Activated T-helper 1 cell treated with anti-CD3 and anti-CD28 coated beads, Interleukin-2, amount 50 U/mL, for 16 hours (primary cell): ENCODE data around the gene C1QTNF3.
"Not testable (repeated sequence)": the region's sequence is repeated elsewhere in the genome, so short reads cannot be mapped to it uniquely, and the experiment has no call there.

Experiments used
- DNase-seq, 2 donors: peaks; one replicate each; pipeline ENCODE4 v3.0.0-alpha.2; 2020; ENCODE audit warnings: low read depth in 1 of 2, low spot score in 1 of 2

Gene C1QTNF3, protein sequence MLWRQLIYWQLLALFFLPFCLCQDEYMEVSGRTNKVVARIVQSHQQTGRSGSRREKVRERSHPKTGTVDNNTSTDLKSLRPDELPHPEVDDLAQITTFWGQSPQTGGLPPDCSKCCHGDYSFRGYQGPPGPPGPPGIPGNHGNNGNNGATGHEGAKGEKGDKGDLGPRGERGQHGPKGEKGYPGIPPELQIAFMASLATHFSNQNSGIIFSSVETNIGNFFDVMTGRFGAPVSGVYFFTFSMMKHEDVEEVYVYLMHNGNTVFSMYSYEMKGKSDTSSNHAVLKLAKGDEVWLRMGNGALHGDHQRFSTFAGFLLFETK

DNA sequence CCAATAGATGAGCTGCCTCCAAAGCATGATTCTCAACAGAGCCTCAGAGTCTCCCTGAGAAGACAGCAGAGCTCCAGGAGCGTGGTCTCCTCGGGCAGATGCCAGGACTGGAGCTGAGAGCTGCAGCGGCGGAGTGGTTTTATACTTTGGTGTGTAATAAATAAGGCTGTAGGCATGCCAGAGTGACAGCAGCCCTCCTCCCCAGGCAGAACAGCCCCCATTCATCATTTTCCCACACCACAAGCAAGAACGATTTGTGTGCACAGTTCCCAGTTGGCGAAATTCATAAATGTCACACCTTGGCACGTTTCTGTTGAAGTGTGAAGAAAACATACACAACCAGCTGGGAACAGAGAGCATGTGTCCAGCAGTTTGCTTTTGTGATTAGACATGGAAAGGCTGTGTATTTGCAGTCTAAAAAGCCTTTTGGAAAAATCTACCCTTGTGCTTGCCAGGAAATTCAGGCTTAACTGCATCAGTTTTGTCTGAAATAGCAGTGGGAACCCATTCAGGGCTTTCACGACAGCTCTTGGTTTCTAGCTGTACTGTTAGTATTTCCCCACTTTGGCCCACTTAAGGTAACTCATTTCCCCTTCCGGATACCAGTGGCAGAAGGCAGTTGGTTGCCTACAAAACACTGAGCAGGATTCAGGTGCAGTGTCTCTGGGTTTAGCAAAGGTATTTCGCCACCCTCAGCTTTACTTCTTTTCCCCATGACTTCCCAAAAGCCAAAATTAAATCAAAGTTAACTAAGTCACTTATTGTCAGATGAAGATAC lies at the start of gene C1QTNF3:
Gene C1QTNF3 (minus strand): TSS at position 115 of the 778 bp plus-strand sequence. CDS start 88 bp downstream, at position 27.
- no peak for DNase-seq

DNA sequence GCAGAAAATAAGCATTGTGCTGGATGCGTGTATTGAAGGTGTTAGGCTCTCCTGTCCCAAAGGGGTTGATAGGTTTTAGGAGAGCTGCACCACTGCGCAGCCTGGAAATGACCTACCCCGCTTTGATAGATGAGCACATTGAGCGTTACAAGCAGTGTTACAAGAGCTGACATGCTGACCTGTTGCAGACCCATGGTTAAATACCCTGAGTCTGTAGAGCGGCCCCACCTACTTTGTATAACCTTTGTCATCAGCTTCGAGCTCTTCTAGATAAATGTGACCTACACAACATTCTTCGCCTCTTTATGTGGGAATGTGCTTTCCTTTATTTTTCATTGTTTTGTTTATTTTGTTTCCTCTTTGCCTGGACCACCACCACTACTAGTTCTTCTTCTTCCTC lies 48.0 kb upstream of the C1QTNF3 start:
- not testable (repeated sequence) for DNase-seq

DNA sequence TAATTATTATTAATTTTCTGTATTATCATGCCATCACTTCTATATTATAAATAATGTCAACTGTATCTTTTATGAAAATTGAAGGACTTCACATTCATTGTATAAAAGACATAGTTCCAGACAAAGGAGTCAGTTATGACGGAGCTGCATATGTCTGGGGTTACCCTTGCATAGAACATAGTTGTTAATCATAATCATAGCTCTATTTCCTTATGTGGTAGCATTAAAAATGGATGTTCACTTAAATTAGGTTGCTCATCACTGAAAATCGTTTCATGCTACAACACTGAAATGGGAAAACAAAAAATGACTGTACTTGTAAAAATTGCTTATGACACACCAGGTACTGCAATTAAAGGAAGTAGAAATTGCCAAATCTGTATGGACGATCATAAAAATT lies 46.8 kb upstream of the C1QTNF3 start:
- DNase-seq: not testable (repeated sequence)

DNA sequence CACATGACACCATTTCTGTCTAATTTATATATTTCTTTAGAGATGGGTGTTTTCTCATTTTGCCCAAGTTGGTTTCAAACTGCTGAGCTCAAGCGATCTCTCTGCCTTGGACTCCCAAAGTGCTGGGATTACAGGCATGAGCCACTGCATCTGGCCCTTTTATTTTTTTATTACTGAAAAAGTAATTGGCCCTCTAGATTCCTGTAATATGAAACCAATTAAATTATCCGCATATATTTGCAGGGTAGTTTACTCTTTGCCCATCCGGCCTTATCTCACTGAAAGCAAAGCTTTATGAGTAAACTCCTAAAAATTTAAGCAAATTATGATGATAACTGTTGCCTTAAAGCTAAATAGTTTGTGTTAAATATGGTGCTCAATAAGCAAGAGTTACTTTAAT lies 44.7 kb upstream of the C1QTNF3 start:
- not testable (repeated sequence) for DNase-seq

DNA sequence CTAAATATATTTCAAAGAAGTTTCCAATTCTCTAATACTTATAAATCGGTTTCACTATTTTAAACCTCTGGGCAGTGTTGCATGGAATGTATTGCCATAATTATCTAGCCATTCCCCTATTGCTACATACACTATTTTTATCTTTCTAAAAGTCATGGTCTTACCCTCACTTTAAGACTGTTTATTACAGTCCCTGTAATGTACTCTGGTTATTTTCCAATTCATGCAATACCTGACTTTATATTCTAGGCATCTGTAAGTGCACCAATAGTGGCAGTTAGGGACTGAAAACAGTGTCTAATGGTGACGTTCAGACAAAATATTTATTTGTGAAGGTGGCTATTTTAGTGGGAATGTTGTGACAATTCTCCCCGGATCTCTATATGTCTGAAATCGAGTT lies 40.9 kb upstream of the C1QTNF3 start:
- DNase-seq: not testable (repeated sequence)

DNA sequence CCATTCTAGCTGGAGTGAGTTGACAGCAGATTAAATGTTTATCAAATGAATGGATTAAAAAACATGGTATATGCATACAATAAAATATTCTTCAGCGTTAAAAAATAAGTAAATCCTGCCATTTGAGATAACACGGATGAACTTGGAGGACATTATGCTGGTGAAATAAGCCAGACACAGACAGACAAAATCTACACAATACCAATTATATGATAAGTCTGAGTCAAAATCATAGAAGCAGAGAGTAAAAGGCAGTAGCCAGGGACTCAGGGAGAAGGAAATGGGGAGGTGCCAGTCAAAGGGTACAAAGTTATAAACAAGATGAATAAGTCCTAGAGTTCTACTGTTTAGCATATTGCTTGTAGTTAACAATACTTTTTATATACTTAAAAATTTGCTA lies 36.5 kb upstream of the C1QTNF3 start:
- DNase-seq: not testable (repeated sequence)

DNA sequence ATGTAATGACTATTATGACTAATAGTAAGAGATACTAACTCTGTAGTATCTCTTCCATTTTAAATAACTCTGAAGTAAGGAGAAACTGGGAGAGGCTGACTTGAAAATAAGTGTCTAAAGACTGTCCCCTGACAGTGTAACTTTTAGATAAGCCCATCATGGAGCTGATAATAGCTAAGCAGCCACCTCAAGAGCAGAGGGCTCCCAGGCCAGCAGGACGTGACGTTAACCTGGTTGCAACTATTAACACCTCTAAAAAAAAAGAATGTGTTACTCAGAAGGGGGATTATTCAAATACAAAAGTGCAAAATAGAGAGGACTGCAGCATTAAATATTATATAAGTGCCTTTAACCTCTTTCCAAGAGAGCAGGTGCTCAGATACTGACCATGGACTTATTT lies 34.6 kb upstream of the C1QTNF3 start:
- not testable (repeated sequence) for DNase-seq

DNA sequence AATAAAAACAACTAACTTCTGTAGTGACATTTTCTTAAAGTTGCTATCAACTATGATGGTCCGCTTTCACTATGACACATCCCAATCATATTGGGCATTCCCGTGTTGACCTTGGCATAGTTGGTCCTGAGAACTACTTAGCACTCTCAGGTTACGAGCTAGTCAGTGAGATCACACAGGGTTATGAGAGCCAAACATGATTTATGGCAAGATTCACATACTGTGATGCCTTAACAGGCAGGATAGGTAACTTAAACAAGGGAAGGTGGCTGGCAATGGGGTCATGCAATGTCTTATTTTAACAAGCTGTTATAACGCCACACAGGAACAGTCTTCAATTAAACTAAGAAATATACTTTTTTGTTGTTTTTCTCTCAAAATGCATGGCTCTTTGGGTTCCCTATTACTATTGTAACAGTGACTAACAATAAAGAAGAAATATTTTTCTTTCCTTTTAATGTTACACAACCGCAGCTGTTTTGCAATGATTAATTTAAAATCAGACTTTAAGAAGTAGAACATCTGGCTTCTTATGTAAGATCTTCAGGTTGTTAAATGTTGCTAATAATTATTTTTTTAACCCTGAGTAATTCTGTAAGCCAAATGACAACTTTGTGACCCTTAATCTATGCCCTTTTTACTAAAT lies 33.8 kb upstream of the C1QTNF3 start:
- not testable (repeated sequence) for DNase-seq

DNA sequence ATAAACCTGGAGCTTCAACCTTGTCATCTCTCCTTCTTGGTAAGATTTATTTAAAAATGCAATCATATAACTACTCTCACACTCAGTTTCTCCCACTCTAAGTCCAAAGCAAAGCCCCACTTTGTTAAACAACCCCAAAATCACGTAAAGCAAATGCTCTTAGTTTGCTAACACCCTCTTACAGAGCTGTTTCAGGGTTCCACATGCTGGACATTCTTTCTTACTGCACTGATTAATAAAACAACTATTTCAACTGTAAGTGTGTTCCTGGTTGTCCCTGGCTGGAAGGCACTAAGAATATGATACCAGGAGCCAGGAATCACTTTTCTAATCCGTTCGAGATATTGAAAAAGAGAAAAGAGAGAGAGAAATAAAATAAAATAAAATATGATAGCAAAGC lies 31.5 kb upstream of the C1QTNF3 start:
- DNase-seq: not testable (repeated sequence)

DNA sequence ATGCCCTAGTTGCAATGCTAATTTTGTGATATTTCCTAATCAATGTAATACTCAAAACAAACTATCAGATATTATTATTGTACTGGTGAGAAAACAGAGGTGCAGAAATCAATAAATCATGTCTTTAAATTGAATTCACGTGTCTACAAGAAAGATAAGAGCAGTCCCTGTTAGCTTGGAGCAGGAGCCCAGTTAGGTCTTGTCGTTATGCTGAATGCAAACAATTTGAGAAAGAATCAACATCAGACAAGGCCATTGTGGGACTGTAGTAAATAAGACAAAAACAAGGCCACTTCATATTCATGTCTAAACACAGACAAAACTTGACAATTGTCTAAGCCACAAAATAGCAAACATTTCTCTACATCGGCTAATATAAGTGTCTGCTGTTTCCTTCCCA lies 31.1 kb upstream of the C1QTNF3 start:
- DNase-seq: not testable (repeated sequence)

DNA sequence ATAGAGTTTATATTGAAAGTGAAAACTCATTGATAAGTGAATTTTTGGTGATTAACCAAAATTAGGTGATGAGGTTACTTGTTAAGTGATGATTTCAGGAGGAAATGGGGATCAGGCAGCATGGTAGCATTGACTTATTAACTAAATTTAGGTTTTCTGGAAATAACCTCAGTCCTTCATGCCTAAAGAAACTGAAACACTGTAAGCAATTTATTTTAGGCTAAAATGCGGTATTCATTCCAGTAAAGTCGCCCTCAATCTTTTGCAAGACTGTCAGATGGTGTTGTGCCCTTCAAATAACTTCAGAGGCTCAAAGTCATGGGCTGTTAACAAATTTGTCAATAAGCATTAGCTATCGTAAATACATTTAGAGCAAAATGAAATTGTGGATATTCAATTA lies 27.6 kb upstream of the C1QTNF3 start:
- DNase-seq: not testable (repeated sequence)

DNA sequence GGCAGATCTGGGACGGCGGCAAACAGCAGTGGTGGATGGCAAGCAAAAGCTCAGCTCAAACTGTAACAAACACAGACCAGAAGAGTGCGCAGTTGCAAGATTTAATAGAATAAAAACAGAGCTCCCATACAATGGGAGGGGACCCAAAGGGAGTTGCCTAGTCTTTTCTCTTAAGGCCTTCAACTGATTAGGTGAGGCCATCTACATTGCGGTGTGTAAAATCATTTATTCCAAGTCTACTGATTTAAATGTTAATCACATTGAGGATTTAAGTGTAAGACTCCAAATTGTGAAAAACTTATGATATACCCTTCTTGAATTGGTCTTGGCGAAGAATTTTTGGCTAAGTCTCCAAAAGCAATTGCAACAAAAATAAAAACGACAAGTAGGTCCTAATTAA lies 21.6 kb upstream of the C1QTNF3 start:
- DNase-seq: no peak

DNA sequence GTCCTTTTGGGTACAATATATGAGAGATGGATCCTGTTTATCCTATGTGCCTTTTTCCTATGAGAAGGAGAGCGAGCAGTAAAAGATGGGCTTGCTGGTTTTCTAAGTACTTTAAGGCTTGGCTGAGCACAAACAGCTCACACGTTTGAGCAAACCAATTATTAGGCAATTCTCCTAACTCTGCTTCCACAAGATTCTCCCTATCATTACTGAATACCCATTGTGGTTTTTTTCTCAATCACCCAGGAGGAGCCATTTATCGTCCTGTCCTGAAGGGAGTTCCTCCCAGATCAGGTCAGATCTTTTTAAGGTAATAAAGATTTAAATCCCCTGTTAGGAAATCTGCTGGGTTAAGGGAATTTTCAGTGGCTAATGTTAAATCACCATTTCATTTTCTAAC lies 19.4 kb upstream of the C1QTNF3 start:
- DNase-seq: no peak

DNA sequence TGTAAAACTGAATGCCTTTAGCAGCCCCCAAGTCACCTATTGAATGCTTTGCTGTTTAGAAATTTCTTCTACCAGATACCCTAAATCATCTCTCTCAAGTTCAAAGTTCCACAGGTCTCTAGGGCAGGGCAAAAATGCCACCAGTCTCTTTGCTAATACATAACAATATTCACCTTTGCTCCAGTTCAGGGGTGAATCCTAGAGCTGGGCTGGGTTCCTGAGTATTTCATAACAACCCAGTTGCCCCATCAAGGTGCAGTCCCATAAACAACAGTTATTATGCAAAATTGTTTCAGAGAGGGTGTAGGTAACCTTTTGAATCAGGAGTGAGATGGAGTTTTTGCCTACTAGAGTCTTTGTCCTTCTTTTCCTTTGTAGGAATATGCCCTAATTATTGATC lies 19.0 kb upstream of the C1QTNF3 start:
- DNase-seq: no peak

DNA sequence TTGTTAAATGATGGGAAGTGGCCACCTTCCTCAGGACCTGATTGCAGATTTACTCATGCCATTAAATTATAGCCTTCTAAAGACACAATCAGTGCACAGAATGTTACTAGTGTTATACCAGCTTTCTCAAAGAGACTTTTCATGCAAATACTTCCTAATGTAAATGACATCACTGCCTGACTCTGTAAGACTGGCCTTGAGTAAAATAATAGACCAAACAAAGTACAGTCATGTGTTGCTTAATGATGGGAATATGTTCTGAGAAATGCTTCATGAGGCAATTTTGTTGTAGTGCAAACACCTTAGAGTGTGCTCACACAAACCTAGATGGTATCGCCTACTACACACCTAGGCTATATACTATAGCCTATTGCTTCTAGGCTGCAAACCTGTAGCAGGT lies 17.0 kb upstream of the C1QTNF3 start:
- DNase-seq: no peak

DNA sequence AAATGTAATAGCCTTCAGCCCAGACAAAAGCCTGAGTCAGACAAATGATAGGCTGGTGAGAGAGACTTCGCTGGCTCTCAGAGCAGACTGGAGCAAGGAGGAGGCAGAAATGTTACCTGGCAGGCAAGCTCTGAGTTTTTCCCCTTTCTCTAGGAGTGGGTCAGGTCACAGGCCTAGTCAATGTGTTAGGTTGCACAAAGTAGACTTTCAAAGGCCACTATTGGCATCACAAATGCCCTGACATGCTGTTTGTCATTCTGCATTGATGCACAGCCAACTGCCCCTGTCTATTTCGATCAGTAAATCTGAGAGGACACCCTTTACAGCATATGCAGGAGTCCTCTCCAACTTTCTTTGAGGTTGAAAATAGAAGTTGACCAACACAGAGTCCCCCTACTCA lies 15.5 kb upstream of the C1QTNF3 start:
- DNase-seq: no peak

DNA sequence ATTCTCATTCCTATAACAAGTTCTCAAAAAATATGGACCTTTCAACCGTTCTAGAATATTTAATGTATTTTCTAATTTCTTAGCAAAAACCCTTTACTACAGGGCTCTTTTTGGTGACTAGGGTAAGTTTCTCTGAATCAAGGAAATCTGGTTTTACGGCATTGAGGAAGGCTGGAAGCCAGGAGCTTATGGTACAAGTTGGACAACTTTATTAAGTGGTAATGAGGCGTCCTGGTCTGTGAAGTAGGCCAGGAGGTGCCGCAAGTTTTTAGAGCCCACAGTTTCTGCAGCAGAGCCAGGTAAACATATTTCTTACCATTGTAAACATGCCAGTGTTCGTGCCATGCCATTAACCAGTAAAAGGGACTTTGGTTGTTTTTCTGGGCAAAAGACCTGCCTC lies 14.6 kb upstream of the C1QTNF3 start:
- DNase-seq: no peak

DNA sequence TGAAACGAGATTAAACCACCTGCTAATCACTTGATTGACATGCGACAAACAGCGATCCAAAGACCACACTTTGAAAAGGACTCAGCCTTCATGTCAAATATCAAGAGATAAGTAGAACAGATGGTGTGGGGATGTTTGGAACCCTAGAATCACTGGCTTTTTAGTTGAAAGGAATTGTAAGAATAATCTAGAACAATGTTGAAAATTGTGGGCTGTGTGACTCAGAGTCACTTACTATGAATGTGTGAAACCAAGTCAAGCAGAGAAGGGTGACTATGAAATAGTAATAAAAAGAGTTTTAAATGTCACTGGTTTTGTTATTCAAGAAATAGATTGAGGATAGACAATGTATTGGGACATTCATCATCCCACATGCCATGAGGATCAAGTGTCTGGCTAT lies 14.1 kb upstream of the C1QTNF3 start:
- DNase-seq: no peak

DNA sequence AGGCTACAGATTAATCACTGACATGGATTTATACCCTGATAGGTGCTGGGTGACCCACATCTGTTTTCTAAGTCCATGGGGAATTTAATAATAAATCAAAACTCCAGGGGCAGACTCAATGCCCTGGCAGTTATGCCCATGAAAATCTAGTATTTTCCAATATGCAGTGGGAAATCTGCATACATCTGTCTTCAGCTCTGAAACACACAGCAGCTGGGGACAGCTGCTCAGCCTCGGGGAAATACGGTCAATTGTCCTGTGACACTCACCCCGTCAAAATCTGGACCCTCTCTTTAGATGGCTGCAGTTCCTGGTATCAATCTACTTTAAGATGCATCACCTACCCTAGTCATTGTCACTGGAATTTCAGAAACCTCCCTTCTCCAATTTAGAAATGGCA lies 12.7 kb upstream of the C1QTNF3 start:
- DNase-seq: no peak

DNA sequence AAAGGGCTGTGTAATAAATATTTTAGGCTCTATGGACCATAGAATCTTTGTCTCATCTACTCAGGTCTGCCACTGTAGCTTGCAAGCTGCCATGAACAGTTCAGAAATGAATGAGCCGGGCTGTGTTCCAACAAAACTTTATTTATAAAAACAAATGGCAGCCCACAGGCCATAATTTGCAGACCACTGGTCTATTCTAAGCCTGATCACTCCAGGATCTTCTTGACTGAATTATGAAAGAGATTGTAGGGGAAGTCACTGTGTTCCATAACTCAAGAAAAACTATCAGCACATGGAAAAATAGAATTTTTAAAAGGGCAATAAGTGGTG lies 11.4 kb upstream of the C1QTNF3 start:
- DNase-seq: no peak

DNA sequence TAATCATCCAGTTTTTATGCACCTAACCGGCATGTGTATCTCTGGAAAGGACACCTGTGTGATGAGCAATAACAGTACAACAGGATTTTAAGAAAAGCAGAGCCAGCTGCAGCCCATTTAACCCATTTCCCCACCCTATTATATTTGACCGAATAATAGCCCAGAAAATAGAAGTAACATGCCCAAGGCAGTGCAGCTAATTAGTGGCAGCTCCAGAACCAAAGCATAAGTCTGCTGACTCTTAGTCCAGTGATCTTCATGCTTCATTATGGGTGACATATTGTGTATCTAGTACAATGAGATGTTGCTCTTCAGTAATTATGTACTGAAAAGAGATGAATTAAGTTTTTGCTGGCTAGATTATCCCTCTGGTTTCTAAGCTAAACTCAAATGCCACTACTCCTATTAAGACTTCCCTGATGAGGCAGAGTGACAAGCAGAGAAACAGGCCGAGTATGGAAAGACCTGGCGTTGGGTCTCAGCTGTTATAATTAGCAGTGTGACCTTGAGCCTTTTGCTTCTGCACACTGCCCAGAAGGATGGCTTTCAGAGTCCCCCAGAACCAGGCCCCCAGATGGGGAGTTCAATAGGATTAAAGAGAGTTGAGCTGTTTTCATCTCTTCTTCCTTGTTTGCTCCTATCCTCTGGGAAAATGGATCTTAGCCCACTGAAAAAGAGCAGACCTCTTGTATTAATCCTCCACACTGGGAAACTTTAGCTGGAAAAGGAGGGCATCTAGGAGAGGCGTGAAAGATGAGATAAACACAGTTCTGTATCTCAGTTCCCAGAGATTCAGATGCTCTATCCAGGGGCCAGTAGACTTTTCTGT lies 10.8 kb upstream of the C1QTNF3 start:
- no peak for DNase-seq
